Measurements from ENCODE around the gene LGALS3BP. TPM values are rescaled to one million over a fixed set of nuclear protein-coding genes. Genes with fewer than 3 reads are reported as not detected.

The LGALS3BP gene
- total and polyA plus RNA-seq, 2 of the 13 experiments (the other 11 are each of a cell fraction or from before 2014, with no cell fraction given) = 137 to 332 TPM

DNA sequence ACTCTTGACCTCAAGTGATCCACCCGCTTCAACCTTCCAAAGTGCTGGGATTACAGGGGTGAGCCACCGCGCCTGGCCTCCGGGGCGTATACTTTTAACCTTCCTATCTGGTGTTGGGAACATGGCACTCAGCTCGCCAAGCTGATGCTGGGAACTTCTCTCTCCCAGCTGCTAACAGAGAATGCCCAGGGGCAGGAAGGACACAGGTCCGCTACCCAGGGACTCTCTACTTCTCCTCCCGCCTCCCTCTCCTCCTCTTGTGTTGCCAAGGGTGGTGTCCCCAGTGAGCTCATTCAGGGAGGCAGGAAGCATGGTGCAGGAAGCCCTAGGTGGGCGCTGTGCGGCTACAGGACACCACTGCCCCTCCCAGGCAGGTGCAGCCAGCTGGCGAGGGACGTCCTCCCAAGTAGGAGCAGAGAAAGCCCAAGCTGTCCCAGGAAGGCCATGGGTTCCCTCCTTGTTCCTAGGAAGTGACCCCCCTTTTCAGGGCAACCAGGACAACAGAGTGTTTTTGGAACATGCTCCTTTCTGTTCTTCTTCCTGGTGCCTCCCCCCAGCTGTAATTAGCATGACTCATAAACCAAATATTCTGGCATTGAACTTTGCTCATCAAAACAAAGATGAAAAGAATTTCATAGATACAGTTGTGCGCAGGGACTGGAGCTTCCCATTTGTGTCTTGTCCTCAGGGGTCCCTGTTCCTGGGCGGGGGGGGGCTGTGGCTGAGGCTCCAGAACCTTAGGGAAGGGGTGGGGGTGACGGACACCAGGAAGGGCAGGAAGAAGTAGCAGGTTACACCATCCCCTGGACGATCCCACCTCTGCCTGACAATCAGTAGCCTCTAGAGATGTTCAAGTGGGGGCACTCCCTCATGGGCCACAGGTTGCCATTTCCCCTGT, 46.9 kb upstream of the LGALS3BP start (continued):
- TF ChIP-seq ETV5 (CRISPR knock-in tag; IDR thresholded peaks at IDR 0.05; ENCODE audit: borderline replicate concordance) (peak; percentile 72; the same call in 1 of the 2 replicates), ZSCAN25 (CRISPR knock-in tag; IDR thresholded peaks at IDR 0.05) (peak; percentile 84), IRF2 (CRISPR knock-in tag; IDR thresholded peaks at IDR 0.05) (peak; percentile 74), ZNF343 (CRISPR knock-in tag; IDR thresholded peaks at IDR 0.05) (0 out of 2 replicates have a peak, but pooled peaks have one; percentile 57), JARID2 (CRISPR knock-in tag; IDR thresholded peaks at IDR 0.05; ENCODE audit: insufficient replicate concordance) (peak; percentile 9), MED8 (CRISPR knock-in tag; IDR thresholded peaks at IDR 0.05; ENCODE audit: insufficient replicate concordance) (peak; percentile 67), ZNF251 (CRISPR knock-in tag; IDR thresholded peaks at IDR 0.05) (no peak), HDAC1 (CRISPR knock-in tag; IDR thresholded peaks at IDR 0.05) (peak; percentile 95), MAFK (conservative IDR thresholded peaks at IDR 0.05 in 1 of 2, IDR thresholded peaks at IDR 0.05 in 1 of 2; ENCODE audit: low read length in 2 of 2) (peak in 1 of 2 experiments; percentile 31; a peak in 1 of 4 replicates), CHCHD3 (CRISPR knock-in tag; IDR thresholded peaks at IDR 0.05) (peak; percentile 32; the same call in 1 of the 2 replicates), BRD4 (CRISPR knock-in tag; IDR thresholded peaks at IDR 0.05) (peak; percentile 86; the same call in 1 of the 2 replicates), ZSCAN29 (CRISPR knock-in tag; conservative IDR thresholded peaks at IDR 0.05) (peak; percentile 84; the same call in 1 of the 2 replicates), TOE1 (CRISPR knock-in tag; IDR thresholded peaks at IDR 0.05) (0 out of 2 replicates have a peak, but pooled peaks have one; percentile 22), POLR2AphosphoS5 (IDR thresholded peaks at IDR 0.05; ENCODE audit: low read depth, low read length) (peak; percentile 65), FLYWCH1 (CRISPR knock-in tag; IDR thresholded peaks at IDR 0.05) (no peak), RARG (CRISPR knock-in tag; IDR thresholded peaks at IDR 0.05; ENCODE audit: low read depth) (peak; percentile 93; the same call in 1 of the 2 replicates)
- TF ChIP-seq, protein P1, sequence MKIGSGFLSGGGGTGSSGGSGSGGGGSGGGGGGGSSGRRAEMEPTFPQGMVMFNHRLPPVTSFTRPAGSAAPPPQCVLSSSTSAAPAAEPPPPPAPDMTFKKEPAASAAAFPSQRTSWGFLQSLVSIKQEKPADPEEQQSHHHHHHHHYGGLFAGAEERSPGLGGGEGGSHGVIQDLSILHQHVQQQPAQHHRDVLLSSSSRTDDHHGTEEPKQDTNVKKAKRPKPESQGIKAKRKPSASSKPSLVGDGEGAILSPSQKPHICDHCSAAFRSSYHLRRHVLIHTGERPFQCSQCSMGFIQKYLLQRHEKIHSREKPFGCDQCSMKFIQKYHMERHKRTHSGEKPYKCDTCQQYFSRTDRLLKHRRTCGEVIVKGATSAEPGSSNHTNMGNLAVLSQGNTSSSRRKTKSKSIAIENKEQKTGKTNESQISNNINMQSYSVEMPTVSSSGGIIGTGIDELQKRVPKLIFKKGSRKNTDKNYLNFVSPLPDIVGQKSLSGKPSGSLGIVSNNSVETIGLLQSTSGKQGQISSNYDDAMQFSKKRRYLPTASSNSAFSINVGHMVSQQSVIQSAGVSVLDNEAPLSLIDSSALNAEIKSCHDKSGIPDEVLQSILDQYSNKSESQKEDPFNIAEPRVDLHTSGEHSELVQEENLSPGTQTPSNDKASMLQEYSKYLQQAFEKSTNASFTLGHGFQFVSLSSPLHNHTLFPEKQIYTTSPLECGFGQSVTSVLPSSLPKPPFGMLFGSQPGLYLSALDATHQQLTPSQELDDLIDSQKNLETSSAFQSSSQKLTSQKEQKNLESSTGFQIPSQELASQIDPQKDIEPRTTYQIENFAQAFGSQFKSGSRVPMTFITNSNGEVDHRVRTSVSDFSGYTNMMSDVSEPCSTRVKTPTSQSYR (CRISPR knock-in tag; IDR thresholded peaks at IDR 0.05; ENCODE audit: borderline replicate concordance) = peak; percentile 91
- TF ChIP-seq, protein P2, sequence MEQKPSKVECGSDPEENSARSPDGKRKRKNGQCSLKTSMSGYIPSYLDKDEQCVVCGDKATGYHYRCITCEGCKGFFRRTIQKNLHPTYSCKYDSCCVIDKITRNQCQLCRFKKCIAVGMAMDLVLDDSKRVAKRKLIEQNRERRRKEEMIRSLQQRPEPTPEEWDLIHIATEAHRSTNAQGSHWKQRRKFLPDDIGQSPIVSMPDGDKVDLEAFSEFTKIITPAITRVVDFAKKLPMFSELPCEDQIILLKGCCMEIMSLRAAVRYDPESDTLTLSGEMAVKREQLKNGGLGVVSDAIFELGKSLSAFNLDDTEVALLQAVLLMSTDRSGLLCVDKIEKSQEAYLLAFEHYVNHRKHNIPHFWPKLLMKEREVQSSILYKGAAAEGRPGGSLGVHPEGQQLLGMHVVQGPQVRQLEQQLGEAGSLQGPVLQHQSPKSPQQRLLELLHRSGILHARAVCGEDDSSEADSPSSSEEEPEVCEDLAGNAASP (CRISPR knock-in tag; IDR thresholded peaks at IDR 0.05; ENCODE audit: borderline replicate concordance) = peak; percentile 85; the same call in 1 of the 2 replicates
- TF ChIP-seq, protein P3, sequence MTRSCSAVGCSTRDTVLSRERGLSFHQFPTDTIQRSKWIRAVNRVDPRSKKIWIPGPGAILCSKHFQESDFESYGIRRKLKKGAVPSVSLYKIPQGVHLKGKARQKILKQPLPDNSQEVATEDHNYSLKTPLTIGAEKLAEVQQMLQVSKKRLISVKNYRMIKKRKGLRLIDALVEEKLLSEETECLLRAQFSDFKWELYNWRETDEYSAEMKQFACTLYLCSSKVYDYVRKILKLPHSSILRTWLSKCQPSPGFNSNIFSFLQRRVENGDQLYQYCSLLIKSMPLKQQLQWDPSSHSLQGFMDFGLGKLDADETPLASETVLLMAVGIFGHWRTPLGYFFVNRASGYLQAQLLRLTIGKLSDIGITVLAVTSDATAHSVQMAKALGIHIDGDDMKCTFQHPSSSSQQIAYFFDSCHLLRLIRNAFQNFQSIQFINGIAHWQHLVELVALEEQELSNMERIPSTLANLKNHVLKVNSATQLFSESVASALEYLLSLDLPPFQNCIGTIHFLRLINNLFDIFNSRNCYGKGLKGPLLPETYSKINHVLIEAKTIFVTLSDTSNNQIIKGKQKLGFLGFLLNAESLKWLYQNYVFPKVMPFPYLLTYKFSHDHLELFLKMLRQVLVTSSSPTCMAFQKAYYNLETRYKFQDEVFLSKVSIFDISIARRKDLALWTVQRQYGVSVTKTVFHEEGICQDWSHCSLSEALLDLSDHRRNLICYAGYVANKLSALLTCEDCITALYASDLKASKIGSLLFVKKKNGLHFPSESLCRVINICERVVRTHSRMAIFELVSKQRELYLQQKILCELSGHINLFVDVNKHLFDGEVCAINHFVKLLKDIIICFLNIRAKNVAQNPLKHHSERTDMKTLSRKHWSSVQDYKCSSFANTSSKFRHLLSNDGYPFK (CRISPR knock-in tag; IDR thresholded peaks at IDR 0.05; ENCODE audit: borderline replicate concordance) = peak; percentile 63; the same call in 1 of the 2 replicates
- TF ChIP-seq, protein P4, sequence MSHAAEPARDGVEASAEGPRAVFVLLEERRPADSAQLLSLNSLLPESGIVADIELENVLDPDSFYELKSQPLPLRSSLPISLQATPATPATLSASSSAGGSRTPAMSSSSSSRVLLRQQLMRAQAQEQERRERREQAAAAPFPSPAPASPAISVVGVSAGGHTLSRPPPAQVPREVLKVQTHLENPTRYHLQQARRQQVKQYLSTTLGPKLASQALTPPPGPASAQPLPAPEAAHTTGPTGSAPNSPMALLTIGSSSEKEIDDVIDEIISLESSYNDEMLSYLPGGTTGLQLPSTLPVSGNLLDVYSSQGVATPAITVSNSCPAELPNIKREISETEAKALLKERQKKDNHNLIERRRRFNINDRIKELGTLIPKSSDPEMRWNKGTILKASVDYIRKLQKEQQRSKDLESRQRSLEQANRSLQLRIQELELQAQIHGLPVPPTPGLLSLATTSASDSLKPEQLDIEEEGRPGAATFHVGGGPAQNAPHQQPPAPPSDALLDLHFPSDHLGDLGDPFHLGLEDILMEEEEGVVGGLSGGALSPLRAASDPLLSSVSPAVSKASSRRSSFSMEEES (CRISPR knock-in tag; IDR thresholded peaks at IDR 0.05) = 0 out of 2 replicates have a peak, but pooled peaks have one; percentile 46

Data from HepG2 (cell line).